ENCODE data around the gene TMEM179.

The TMEM179 gene

GRCh38 chr14:104640681-104641080 lies 36.1 kb upstream of the TMEM179 start:
- TF ChIP-seq ZNF70 (CRISPR knock-in tag; IDR thresholded peaks at IDR 0.05) (no peak), TOX (CRISPR knock-in tag; IDR thresholded peaks at IDR 0.05; ENCODE audit: borderline replicate concordance) (no peak), PPARA (CRISPR knock-in tag; IDR thresholded peaks at IDR 0.05; ENCODE audit: borderline replicate concordance) (no peak), BACH2 (CRISPR knock-in tag; IDR thresholded peaks at IDR 0.05; ENCODE audit: borderline replicate concordance) (no peak), ZFP30 (CRISPR knock-in tag; IDR thresholded peaks at IDR 0.05) (no peak), ZNF565 (CRISPR knock-in tag; conservative IDR thresholded peaks at IDR 0.05; ENCODE audit: low read depth) (no peak), CREB5 (CRISPR knock-in tag; IDR thresholded peaks at IDR 0.05; ENCODE audit: low read depth) (no peak), ESRRG (CRISPR knock-in tag; IDR thresholded peaks at IDR 0.05) (no peak), ZFP3 (CRISPR knock-in tag; IDR thresholded peaks at IDR 0.05) (no peak), TSHZ2 (CRISPR knock-in tag; IDR thresholded peaks at IDR 0.05) (no peak), SNAI2 (CRISPR knock-in tag; IDR thresholded peaks at IDR 0.05) (no peak), TCF4 (CRISPR knock-in tag; IDR thresholded peaks at IDR 0.05; ENCODE audit: borderline replicate concordance) (no peak), ZNF8 (CRISPR knock-in tag; IDR thresholded peaks at IDR 0.05) (no peak), CSRNP3 (CRISPR knock-in tag; IDR thresholded peaks at IDR 0.05) (no peak)
- no peak for ATAC-seq

- ATAC-seq, result peak; percentile 99
- TF ChIP-seq PPARA (CRISPR knock-in tag; IDR thresholded peaks at IDR 0.05; ENCODE audit: borderline replicate concordance) (no peak), GLIS3 (CRISPR knock-in tag; IDR thresholded peaks at IDR 0.05) (no peak), ESRRG (CRISPR knock-in tag; IDR thresholded peaks at IDR 0.05) (no peak), TSHZ2 (CRISPR knock-in tag; IDR thresholded peaks at IDR 0.05) (no peak), OSR1 (CRISPR knock-in tag; IDR thresholded peaks at IDR 0.05) (no peak), SNAI2 (CRISPR knock-in tag; IDR thresholded peaks at IDR 0.05) (no peak), ZC3H10 (CRISPR knock-in tag; IDR thresholded peaks at IDR 0.05) (no peak), ZNF70 (CRISPR knock-in tag; IDR thresholded peaks at IDR 0.05) (no peak), CREB5 (CRISPR knock-in tag; IDR thresholded peaks at IDR 0.05; ENCODE audit: low read depth) (no peak), TOX (CRISPR knock-in tag; IDR thresholded peaks at IDR 0.05; ENCODE audit: borderline replicate concordance) (no peak), ISL1 (CRISPR knock-in tag; IDR thresholded peaks at IDR 0.05) (no peak), RARB (CRISPR knock-in tag; IDR thresholded peaks at IDR 0.05) (no peak), PATZ1 (CRISPR knock-in tag; IDR thresholded peaks at IDR 0.05; ENCODE audit: borderline replicate concordance) (no peak), POU6F1 (CRISPR knock-in tag; IDR thresholded peaks at IDR 0.05; ENCODE audit: borderline replicate concordance, low read depth) (no peak), ARNTL (CRISPR knock-in tag; IDR thresholded peaks at IDR 0.05; ENCODE audit: borderline replicate concordance, low read depth) (no peak), ZFP30 (CRISPR knock-in tag; IDR thresholded peaks at IDR 0.05) (no peak), ZFP3 (CRISPR knock-in tag; IDR thresholded peaks at IDR 0.05) (no peak), BACH2 (CRISPR knock-in tag; IDR thresholded peaks at IDR 0.05; ENCODE audit: borderline replicate concordance) (no peak), TCF4 (CRISPR knock-in tag; IDR thresholded peaks at IDR 0.05; ENCODE audit: borderline replicate concordance) (no peak), ZNF565 (CRISPR knock-in tag; conservative IDR thresholded peaks at IDR 0.05; ENCODE audit: low read depth) (no peak)
Observed at GRCh38 chr14:104639885-104640548, 35.4 kb upstream of the TMEM179 start.

Measured in SK-N-SH treated with all-trans-retinoic acid at 6 μM for 48 hours (cell line).